SK-N-SH treated with all-trans-retinoic acid at 6 μM for 48 hours (cell line): ENCODE results near the gene GALNT7.

Source experiments
- ATAC-seq: fragments of 200-7000 bp; cut with Tn5 transposase; 3 replicates; pipeline ENCODE4 v1.9.1; 2020; ENCODE audit warnings: mild to moderate bottlenecking, moderate library complexity
- ARNTL ChIP-seq: fragments of 450-650 bp; formaldehyde crosslinking; IDR thresholded peaks from 2 replicates; pipeline ENCODE4 v1.5.0; 2020; ENCODE audit warnings: low read depth, mild to moderate bottlenecking, moderate library complexity, borderline replicate concordance
- BACH2 ChIP-seq: fragments of 250-450 bp; sonication (Bioruptor Pico); IDR thresholded peaks from 2 replicates; pipeline ENCODE4 v1.9.0; 2021; ENCODE audit warnings: mild to moderate bottlenecking, borderline replicate concordance
- CREB5 ChIP-seq: fragments of 250-450 bp; sonication (Bioruptor Pico); IDR thresholded peaks from 2 replicates; pipeline ENCODE4 v1.5.1; 2020; ENCODE audit warnings: low read depth, mild to moderate bottlenecking, moderate library complexity
- CSDC2 ChIP-seq: fragments of 250-450 bp; sonication (Bioruptor Pico); IDR thresholded peaks from 2 replicates; pipeline ENCODE4 v1.5.0; 2020; ENCODE audit warnings: mild to moderate bottlenecking, moderate library complexity
- ESRRG ChIP-seq: fragments of 250-450 bp; sonication (Bioruptor Pico); IDR thresholded peaks from 2 replicates; pipeline ENCODE4 v1.6.1; 2021; ENCODE audit warnings: mild to moderate bottlenecking
- GLIS3 ChIP-seq: fragments of 250-450 bp; sonication (Bioruptor Pico); IDR thresholded peaks from 2 replicates; pipeline ENCODE4 v1.5.0; 2020; ENCODE audit warnings: mild to moderate bottlenecking, moderate library complexity
- ISL1 ChIP-seq: fragments of 250-450 bp; sonication (Bioruptor Pico); IDR thresholded peaks from 2 replicates; pipeline ENCODE4 v2.1.2; 2022; ENCODE audit warnings: mild to moderate bottlenecking, moderate library complexity
- PPARA ChIP-seq: fragments of 250-450 bp; sonication (Bioruptor Pico); IDR thresholded peaks from 2 replicates; pipeline ENCODE4 v1.5.0; 2020; ENCODE audit warnings: mild to moderate bottlenecking, borderline replicate concordance
- RARB ChIP-seq: fragments of 250-450 bp; sonication (Bioruptor Pico); IDR thresholded peaks from 2 replicates; pipeline ENCODE4 v1.8.0; 2021; ENCODE audit warnings: mild to moderate bottlenecking, moderate library complexity
- TCF4 ChIP-seq: fragments of 250-450 bp; sonication (Bioruptor Pico); IDR thresholded peaks from 2 replicates; pipeline ENCODE4 v1.8.0; 2021; ENCODE audit warnings: mild to moderate bottlenecking, moderate library complexity, borderline replicate concordance
- TOX ChIP-seq: fragments of 250-450 bp; sonication (Bioruptor Pico); IDR thresholded peaks from 2 replicates; pipeline ENCODE4 v1.8.0; 2021; ENCODE audit warnings: mild to moderate bottlenecking, moderate library complexity, borderline replicate concordance
- TSHZ2 ChIP-seq: fragments of 250-450 bp; sonication (Bioruptor Pico); IDR thresholded peaks from 2 replicates; pipeline ENCODE4 v1.5.0; 2020; ENCODE audit warnings: mild to moderate bottlenecking, moderate library complexity
- ZC3H10 ChIP-seq: fragments of 250-450 bp; sonication (Bioruptor Pico); IDR thresholded peaks from 2 replicates; pipeline ENCODE4 v1.5.1; 2021; ENCODE audit warnings: mild to moderate bottlenecking, moderate library complexity
- ZFP3 ChIP-seq: fragments of 250-450 bp; sonication (Bioruptor Pico); IDR thresholded peaks from 2 replicates; pipeline ENCODE4 v1.5.0; 2020; ENCODE audit warnings: mild to moderate bottlenecking, moderate library complexity
- ZFP30 ChIP-seq: fragments of 450-650 bp; formaldehyde crosslinking; IDR thresholded peaks from 2 replicates; pipeline ENCODE4 v1.5.0; 2022; ENCODE audit warnings: mild to moderate bottlenecking, moderate library complexity
- ZNF70 ChIP-seq: fragments of 450-650 bp; formaldehyde crosslinking; IDR thresholded peaks from 2 replicates; pipeline ENCODE4 v1.5.0; 2020; ENCODE audit warnings: mild to moderate bottlenecking, moderate library complexity
- ZNF8 ChIP-seq: fragments of 450-650 bp; formaldehyde crosslinking; IDR thresholded peaks from 2 replicates; pipeline ENCODE4 v1.5.0; 2020; ENCODE audit warnings: mild to moderate bottlenecking, moderate library complexity
- TF ChIP-seq, protein P1 (sequence below): fragments of 250-450 bp; sonication (Bioruptor Pico); IDR thresholded peaks from 2 replicates; pipeline ENCODE4 v1.5.1; 2021; ENCODE audit warnings: mild to moderate bottlenecking, moderate library complexity
- TF ChIP-seq, protein P2 (sequence below): fragments of 250-450 bp; sonication (Bioruptor Pico); IDR thresholded peaks from 2 replicates; pipeline ENCODE4 v1.8.0; 2020; ENCODE audit warnings: mild to moderate bottlenecking, moderate library complexity, borderline replicate concordance

GALNT7 gene

GRCh38 chr4:173237152-173237551, 68.5 kb downstream of the GALNT7 start:
- TF ChIP-seq RARB (CRISPR knock-in tag) (no peak), ZNF8 (CRISPR knock-in tag) (no peak), TOX (no peak), TSHZ2 (no peak), CSDC2 (CRISPR knock-in tag) (no peak), ISL1 (CRISPR knock-in tag) (no peak), ZNF70 (CRISPR knock-in tag) (no peak), BACH2 (CRISPR knock-in tag) (no peak), PPARA (CRISPR knock-in tag) (no peak), ESRRG (CRISPR knock-in tag) (no peak), TCF4 (CRISPR knock-in tag) (no peak), ARNTL (CRISPR knock-in tag) (no peak), ZFP30 (CRISPR knock-in tag) (no peak), ZFP3 (CRISPR knock-in tag) (no peak), ZC3H10 (CRISPR knock-in tag) (no peak)
- TF ChIP-seq, protein P1, sequence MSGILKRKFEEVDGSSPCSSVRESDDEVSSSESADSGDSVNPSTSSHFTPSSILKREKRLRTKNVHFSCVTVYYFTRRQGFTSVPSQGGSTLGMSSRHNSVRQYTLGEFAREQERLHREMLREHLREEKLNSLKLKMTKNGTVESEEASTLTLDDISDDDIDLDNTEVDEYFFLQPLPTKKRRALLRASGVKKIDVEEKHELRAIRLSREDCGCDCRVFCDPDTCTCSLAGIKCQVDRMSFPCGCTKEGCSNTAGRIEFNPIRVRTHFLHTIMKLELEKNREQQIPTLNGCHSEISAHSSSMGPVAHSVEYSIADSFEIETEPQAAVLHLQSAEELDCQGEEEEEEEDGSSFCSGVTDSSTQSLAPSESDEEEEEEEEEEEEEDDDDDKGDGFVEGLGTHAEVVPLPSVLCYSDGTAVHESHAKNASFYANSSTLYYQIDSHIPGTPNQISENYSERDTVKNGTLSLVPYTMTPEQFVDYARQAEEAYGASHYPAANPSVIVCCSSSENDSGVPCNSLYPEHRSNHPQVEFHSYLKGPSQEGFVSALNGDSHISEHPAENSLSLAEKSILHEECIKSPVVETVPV: no peak
- ATAC-seq: peak; percentile 51; the same call in 1 of the 3 replicates

DNA sequence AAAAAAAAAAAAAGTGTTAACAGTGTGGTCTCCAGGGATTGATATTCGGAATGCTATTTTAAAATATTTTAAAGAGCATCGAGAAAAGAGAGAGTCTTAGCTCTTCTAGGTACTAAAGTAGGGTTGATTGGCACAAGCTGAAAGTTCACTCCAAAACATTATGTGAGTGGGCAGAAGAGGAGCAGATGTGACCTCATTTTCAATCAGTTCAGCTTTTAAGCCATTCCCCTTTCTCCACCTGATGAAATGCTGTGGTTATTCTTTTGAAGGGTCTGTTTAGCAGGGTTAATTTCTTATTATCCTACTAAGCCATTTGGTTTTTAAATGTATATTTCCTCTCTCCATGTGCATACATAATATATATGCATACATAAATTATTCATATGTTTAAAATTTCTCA, 69.2 kb downstream of the GALNT7 start:
- no peak for ATAC-seq
- TF ChIP-seq CSDC2 (CRISPR knock-in tag) (no peak), ISL1 (CRISPR knock-in tag) (no peak), ZNF8 (CRISPR knock-in tag) (no peak), ZC3H10 (CRISPR knock-in tag) (no peak), ZFP3 (CRISPR knock-in tag) (no peak), CREB5 (no peak), ARNTL (CRISPR knock-in tag) (no peak)
- TF ChIP-seq, protein P1: no peak
- TF ChIP-seq, all 23 proteins: peak for 0

DNA sequence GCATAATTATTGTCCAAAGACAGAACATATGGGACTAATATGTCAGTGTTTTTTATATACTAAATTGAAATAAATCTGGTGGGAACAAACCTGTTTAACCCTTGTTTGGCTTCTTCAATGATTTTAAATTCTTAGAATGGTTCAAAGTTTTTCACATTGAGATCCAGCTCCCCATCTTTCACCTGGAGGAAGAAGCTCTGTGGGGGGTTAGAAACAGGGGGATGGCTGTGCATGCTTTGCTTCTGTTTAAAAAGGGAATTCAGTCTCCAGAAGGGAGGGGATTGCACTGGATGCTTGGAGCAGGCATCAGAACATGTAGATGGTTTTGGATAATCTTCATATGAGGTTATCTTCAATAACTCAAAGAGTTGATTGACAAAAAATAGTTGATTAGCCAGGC, 72.1 kb downstream of the GALNT7 start:
- TF ChIP-seq ZNF70 (CRISPR knock-in tag): no peak
- no peak for TF ChIP-seq ARNTL (CRISPR knock-in tag)
- TF ChIP-seq CSDC2 (CRISPR knock-in tag): no peak
- TF ChIP-seq ZFP3 (CRISPR knock-in tag): no peak
- no peak for TF ChIP-seq ISL1 (CRISPR knock-in tag)
- TF ChIP-seq TSHZ2: no peak
- TF ChIP-seq ESRRG (CRISPR knock-in tag): no peak
- TF ChIP-seq TOX: no peak
- no peak for TF ChIP-seq RARB (CRISPR knock-in tag)
- TF ChIP-seq GLIS3 (CRISPR knock-in tag): no peak
- no peak for TF ChIP-seq BACH2 (CRISPR knock-in tag)
- TF ChIP-seq, protein P2, sequence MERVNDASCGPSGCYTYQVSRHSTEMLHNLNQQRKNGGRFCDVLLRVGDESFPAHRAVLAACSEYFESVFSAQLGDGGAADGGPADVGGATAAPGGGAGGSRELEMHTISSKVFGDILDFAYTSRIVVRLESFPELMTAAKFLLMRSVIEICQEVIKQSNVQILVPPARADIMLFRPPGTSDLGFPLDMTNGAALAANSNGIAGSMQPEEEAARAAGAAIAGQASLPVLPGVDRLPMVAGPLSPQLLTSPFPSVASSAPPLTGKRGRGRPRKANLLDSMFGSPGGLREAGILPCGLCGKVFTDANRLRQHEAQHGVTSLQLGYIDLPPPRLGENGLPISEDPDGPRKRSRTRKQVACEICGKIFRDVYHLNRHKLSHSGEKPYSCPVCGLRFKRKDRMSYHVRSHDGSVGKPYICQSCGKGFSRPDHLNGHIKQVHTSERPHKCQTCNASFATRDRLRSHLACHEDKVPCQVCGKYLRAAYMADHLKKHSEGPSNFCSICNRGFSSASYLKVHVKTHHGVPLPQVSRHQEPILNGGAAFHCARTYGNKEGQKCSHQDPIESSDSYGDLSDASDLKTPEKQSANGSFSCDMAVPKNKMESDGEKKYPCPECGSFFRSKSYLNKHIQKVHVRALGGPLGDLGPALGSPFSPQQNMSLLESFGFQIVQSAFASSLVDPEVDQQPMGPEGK (CRISPR knock-in tag): no peak
- no peak for TF ChIP-seq CREB5
- no peak for ATAC-seq
